Activated T-helper 9 cell treated with anti-CD3 and anti-CD28 coated beads, Interleukin-2, amount 50 U/mL, for 16 hours (primary cell): ENCODE measurements around the gene ADAMTSL2.

Source experiments
- DNase-seq: peaks from one replicate; pipeline ENCODE4 v3.0.0-alpha.2; 2020; ENCODE audit warnings: low read depth

The ADAMTSL2 gene

DNA sequence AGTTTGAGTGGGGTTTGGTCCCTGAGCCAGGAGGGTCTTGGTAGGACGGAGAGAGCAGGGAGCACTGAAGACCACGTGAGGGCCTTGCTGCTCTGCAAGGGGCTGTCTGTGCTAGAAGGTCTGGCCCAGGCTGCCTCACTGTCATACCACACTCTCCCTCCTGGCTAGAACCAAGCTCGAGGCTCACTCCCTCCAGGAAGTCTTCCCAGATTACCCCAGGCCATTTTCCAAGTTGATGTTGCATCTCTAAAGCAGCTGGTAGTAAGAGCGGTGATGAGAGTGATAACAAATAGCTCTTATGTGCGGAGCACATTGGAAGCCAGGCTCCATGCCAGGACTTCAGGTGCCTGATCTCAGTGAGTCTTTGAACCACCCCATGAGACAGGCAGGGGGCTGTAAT lies 16.3 kb upstream of the ADAMTSL2 start:
- DNase-seq = no peak

DNA sequence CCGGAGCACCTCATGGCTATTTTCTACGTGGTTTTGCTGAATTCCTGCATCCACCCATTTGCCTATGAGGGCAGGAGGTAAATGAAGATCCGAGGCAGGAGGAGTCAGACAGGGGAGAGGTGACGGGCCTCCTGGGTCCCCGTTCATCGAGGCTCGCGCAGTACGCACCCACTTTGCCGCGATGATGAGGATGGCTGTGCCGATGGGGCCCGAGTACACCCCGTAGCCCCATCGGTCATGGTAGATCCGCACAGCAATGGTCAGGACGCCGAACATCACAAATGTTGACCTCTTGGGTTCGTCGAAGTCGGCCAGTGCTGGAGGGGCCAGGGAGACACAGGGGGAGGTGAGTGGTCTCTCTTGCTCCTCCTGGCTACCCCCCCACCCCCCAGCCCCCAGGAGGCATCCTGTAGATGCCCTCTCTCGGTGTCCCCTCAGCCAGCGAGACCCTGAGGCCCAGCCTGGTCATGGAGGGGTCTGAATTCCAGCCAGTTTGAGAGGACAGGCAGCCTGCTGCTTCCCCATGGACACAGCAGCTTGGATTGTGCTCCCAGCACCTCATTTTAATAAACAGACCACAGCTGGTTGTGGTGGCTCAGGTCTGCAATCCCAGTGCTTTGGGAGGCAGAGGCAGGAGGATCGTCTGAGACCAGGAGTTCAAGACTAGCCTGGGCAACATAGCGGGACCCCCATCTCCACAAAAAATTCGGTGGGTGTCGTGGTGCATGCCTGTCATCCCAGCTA lies 15.6 kb upstream of the ADAMTSL2 start:
- DNase-seq = no peak

DNA sequence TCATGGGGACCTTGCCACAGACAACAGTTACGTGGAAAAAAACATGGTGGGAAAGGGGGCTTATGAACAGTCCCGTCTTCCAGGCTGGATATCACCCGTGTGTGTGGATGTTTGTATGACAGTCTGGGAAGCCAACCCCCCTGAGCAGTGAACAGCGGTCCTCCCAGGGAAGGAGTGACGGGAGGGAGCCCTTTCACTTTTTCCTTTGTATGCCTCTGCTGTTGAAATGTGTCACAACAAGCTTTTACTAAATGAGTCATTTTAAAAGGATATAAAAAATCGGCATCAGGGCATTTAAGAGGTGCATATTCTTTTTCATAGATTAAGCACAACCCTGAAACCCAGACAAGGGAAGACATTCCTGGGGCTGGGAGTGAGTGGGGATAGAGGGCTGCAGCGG lies 14.8 kb upstream of the ADAMTSL2 start:
- no peak for DNase-seq

DNA sequence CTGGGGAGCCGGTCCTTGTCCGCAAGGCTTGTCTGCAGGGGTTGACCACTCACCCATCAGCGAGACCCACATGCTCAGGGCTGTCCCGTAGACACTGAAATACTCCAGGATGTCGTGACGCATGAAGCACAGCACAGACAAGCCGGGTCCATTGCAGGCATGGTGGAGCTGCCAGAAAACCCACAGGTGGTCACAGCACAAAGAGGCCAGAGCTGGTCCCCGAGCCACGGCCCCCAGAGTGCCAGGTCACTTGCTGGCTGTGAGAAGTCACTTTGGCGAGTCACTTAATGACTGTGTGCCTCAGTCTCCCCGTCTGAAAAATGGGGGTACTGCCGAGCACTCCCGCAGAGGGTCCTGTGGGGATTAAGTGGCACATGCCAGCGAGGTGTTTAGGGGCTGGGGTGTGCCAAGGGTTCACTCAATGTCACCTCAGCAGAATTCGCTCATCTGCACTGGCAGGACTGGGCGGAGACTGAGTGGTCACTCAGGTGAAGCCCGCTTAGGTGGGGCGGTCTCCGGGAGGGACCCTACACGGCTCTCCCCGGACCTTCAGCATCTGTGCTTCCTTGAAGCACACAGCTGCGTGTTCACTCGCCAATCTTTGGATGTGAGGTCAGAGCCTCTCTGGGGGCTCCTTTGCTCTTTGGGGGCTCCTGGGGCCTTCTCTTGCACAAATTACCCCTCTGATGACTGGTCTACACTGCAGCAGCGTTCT lies 14.2 kb upstream of the ADAMTSL2 start:
- DNase-seq = no peak

DNA sequence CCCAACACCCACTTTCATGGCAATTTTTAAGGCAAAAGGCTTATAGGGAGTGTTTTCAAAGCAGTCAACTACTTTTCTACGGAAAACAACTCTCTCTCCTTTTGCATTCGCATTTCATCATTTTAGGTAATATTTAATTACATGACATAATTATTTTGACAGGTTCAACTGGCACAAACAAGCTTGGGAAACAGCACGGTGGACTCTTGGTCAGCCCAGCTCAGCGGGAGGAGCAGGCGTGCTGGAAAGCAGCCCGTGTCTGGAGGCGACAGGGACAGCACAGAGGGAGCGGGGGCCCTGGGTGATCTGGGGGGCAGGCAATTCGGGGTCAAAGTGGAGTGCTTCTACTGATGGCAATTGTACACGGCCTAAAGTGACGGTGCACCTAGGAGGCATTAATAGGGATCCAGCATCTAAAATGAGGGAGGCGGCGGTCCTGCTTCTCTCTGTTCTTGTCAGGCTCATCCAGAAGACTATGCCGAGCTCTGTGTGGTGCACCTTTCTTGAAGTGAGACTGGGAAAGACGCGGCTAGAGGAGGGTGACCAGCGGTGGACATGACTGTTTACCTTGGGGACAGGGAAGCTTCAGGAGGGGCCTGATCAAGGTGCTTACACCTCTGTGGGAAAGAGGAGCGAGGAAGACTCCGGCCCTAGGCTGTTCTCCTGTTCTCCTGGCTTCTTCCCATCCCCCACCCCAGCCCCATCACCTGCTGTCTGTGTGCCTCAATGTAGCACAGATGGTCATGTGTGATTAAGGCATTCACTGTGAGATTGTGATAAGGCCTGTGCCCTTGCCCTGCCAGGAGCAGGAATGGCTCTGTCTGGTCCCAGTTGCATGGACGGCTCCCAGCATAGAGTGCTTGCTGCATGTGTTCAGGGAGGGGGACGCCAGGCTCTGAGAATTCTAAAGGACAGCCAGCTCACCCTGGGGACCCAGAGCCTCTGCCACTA lies 13.1 kb upstream of the ADAMTSL2 start:
- DNase-seq = no peak

DNA sequence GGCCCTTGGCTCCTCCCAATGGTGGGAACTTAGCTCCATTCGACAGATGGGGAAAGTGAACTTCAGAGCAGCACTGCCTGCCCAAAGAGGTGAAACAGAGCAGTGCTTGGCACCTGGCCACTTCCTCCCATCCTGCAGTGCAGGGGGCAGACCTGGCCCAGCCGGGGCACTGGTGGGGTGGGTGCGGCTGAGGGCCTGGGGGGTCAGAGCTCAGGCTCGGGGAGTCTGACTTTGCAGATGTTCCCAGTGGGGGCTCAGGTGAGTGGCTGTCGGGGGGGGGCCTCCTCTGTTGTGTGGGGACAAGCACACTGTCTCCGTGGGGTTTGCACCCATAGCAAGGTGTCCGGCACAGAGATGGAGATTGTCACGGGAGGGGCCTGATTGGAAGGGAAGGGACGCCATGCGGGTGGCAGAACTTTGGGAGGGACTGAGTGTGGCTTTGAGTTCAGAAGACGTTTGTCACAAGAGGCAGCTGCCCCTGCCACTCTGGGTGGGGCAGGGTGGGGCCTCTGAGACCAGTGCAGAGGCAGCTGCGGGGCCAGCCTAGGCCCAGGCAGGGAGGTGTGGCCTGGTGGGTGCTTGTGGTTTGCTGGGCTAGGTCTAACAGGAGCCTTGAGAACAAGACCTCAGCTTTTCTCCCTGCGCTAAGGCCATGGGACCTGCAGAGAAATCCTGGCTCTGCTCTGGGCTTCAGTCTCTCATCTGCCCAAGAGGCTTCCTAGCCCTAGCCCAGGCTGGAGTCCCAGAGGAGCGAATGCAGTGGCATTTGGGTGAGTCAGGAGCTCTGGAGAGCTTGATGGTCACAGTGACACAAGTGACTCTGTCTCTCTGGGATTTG lies 12.2 kb upstream of the ADAMTSL2 start:
- no peak for DNase-seq

DNA sequence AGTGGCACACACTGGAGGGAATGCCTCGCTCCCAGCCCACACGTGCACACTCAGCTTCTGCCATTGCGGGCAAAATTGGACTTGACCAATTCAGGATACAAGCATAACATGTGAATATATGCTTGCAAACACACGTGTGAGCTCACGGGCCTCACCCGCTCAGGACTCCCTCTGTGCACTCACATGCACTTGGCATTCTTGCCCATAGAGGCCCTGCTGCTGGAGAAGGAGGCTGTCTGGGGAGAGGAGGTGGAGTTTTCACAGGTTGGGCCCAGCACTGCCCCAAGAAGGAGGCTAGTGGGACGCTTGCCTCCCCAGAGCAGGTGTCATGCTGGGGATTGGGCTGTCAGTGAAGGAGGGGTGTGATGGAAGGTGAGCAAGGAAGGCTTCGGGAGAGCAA lies 11.4 kb upstream of the ADAMTSL2 start:
- DNase-seq = no peak

DNA sequence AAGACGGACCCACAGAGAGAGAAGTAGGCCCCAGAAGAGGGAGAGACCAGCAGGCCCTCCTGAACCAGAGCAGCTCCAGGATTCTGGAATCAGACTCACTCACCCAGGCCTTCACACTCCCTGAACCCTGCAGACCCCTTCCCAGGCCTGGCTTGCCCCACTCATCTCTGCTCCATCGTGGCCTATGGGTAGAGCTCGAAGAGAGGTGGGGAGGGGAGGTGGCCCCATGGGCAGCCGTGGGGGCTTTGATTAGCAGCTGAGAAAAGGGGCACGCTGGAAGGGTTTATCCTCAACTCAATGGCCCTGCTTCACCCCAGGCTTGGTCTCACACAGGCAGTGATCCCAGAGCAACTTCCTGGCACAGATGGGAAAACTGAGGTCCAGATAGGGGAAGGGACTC lies 10.4 kb upstream of the ADAMTSL2 start:
- DNase-seq = no peak

DNA sequence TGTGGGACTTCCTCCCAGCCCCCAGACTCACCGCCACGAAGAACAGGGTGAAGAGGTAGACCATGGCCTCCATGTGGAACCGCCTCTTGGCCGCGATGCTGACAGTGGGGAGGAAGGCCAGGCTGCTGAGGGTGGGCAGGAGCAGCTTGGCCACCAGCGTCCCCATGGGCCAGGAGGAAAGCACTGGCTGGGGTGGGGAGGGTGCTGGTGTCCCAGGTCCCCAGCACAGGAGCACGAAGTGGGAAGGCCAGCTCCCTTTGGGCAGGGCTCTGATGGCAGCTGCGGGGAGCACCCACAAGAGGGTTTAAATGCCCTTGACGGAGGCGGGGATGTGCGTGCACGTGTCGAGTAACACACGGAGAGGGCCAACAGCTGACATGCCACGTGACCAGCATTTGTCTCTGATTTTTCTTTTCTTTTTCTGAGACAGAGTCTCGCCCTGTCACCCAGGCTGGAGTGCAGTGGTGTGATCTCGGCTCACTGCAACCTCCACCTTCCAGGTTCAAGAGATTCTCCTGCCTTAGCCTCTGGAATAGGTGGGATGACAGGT lies 9.8 kb upstream of the ADAMTSL2 start, which contains the start of gene MYMK:
TSS of gene MYMK (minus strand) at position 281 of the 550 bp plus-strand sequence. CDS start at position 166, 115 bp downstream.
- DNase-seq = no peak

DNA sequence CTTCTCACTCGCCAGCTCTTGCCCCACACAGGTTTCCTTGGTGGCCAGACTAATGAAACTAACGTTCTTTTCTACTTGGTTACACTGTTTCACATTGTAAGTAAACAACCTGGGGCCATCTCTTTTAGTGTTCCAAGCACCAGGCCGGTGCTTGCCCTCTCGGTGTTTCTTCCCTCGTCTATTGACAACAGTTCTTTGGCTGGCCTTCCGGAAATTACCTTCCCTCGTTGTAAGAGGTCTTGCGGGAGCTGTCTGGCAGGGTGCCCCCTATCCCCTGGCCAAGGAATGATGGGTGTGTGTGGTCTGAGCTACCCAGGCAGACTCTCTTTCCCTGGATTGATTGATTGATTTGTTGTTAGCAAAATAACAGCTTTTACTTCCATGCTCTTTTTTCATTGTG lies 8.8 kb upstream of the ADAMTSL2 start:
- DNase-seq = no peak

DNA sequence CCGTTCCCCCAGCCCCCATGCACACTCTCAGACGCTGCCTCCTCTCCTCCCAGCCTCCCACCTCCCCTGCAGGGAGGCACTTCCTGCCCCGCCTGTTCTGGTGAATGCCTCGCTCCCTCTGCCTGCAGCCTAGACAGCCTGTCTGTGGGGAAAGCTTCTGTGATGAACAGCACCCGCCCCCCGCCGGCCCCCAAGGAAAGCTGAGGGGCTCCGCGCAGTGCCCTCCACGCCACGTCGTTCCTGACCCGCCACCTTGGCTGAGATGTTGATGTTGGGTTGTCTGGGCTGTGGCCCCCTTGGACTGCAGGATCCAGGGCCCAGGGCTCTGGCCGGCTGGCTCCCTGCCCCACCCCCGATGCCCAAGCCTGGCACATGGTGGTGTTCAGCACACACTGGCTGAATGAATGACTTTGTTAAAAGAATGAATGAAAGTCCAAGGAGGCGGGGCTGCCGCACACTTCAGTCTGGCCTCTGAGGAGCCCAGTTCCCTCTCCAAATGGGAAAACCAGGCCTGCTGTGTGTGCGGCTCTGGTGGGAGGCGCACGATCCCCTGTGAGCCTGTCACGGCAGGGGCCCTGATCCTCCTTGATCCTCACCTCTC lies 7.7 kb upstream of the ADAMTSL2 start:
- DNase-seq = no peak

DNA sequence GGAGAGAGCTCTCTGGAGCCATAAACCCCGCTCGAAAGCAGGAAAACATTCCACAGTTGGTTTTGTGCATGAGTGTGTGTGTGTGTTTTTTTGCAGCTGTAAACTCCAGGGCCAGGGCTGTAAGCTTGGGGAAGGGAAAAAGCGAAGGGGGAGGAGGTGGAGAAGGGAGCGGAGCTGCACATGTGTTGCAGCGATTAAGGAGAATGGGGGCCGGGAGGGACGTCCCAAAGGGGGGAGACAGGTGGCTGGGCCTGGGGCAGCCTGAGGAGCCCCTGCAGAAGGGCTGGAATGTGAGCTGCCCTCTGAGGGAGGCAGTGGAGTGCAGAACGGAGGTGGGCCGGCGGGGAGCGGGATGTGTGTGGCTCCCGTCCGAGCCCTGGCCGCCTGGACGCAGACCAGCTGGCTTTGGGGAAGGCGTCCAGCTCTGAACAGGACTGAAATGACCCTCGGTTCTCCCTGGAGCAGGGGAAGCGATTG lies 7.0 kb upstream of the ADAMTSL2 start:
- no peak for DNase-seq

DNA sequence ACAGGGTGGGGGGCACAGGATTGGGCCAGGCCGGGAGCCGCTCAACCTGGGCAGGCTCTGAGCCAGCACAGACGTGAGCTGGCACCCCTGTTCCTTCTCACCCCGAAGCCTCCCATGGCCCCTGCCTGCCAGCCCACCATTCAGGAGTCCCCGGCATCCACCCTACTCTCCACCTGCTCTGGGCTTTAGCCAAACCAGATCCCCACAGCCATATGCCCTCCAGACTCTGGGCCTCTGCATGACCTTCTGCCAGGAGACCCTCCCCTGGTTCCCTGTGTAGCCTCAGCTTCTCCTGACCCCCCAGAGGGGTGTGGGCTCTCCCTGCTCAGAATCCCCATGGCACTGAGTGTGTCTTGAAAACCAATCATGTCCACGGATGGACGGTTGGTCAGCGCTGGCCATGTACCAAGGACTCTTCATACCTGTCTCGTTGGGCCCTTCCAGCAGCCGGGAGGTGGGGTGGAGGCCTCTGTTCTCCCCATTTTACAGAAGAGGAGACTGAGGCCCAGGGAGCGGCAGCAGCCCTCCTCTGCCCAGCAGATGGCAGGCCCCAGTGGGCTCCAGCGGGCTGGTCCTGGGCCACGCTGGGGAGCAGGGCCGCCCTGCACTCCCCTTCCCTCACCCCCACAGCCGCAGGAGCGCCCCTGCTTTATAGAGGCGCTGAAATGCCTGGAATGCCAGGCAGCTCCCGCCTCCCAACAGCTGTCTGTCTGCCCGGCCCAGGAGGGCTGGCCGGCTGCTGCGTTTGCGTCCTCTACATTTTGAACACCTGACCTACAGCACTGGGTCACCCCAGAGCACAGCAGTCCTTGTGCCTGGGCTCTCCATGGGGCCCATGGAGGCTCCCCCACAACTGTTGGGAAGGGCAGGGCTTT lies 6.3 kb upstream of the ADAMTSL2 start:
- DNase-seq = no peak

DNA sequence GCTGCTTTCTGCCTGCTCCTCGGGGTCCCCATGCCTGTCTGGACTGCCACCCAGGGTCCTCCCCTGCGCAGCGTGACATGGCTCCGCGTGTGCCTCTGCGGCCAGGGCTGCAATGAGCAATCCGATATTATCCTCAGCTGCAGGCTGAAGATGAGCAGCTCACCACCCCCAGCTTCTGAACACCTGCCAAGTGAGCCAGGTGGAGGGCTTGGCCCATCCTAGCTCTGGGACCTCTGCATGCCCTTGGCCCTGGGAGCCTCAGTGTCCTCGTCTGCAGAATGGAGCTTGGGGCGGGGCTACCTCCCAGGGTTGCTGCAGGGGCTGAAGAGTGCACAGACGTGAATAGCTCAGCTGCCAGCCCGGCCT lies 5.6 kb upstream of the ADAMTSL2 start:
- DNase-seq = no peak

DNA sequence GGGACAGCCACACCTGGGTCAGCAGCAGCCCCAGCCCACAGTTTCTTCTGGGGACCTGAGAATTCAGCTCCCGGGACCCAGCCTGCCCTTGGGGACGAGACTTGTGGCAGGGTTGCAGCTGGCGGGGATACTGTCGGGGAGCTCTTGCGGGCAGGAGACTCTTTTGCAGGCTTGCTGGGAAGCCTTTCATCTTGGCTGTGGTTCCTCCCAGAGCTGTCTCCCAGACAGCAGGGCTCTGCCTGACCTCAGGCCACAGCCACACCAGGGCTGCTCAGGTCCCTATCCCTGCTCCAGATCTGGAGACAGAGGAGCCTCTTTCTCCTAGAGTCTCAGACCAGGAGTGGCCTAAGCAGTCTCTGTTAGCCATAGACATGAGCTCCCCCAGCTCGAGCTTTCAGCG lies 5.0 kb upstream of the ADAMTSL2 start:
- no peak for DNase-seq

DNA sequence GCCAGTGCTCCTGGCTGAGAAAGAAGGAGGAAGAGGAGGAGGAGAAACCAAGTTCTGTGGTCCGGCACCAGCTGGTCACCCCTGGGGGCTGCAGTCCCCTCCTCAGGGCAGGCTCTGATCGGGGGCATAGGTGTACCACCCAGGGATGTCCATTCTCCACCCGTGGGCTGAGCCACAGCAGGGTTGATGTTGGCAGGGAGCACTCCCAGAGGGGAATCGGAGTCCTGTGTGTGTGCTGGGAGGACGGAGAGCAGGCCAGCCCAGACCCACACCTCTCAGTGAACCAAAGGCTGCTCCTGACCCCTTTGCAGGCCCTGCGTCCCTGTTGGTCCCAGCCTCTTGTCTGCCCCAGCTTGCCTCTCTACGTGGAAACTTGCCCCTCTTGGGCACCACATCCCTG lies 4.6 kb upstream of the ADAMTSL2 start:
- DNase-seq = no peak

DNA sequence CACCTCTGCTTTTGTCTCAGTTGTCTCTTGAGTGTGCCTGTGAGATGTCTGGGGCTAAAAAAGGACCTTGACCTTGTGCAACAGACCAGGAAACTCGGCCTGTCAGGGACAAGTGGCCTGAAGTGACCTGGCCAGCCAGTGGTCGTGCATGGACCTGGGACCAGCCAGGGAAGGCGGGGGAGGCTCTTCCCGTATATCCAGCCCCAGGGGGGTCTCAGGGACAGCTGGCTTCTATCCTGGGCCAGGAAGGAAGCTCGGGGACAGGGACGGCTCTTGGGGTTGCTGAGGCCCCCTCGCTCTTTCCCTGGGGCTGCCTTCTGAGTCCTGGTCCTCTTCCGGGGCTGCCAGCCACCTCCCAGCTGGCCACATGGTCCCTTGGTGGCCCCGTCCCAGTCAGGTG lies 3.2 kb upstream of the ADAMTSL2 start:
- DNase-seq = no peak

DNA sequence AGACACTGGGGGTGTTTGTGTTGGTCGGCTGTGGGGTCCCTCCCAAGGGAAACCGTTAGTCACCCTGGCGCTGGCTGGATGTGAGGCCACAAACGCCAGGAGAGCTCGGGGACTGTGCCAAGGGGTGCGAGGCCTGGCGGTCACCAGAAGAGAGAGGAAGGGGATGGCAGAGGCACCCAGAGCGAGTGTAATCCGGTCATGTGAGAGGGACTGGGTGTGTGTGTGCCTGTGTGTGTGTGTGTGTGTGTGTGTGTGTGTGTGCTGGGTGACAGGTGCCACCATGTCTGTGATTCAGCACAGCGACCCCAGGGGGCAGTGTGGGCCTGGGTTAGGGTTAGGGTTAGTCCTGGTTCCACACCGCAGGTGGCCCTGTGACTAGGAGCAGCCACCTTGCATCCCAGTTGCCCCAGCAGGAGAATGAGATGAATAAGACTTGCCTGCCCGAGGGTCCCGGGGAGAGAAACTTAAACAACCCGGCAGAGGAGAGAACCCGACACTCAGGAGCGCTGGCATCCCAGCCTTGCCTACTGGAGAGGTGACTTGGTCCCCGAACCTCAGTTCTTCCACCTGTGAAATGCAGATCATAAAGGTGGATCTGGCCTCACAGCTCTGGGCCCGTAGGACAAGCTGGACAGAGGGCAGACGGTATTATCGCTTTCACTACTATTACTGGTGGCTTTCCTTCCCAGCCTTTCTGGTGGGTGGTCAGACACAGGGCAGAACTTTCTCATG lies 1.4 kb upstream of the ADAMTSL2 start:
- peak; percentile 33 for DNase-seq

DNA sequence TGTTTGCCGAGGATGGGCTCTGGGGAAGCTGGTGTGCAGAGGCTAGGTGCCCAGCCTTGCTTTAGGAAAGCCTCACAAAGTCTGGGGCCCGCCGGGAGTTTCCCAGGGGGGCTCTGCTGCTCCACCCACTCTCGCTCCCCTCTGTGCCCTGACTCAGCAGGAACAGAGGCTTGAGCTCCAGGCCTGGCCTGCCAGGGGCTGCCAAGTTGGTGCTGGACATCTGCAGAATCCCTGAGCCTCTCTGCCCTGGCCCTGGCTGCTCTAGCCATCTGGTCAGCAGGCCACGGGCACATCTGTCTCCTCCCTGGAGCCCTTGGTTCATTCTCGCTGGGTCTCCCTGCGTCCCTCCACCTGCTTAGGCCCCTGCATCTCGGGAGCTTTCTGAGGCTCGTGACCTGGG lies 647 bp upstream of the ADAMTSL2 start:
- no peak for DNase-seq
